Osteocyte (in vitro differentiated cells): Measurements from ENCODE around the gene ASCC2. TPM values are rescaled to one million over a fixed set of nuclear protein-coding genes. Genes with fewer than 3 reads are reported as not detected.

Source experiments
- DNase-seq: peaks from one replicate; pipeline ENCODE4 v3.0.0; 2021; ENCODE audit warnings: mixed read lengths; ENCODE audit not compliant: unreplicated experiment; ENCODE audit errors: extremely low spot score
- H3K27ac Mint-ChIP-seq: one replicate; pipeline ENCODE4 v1.8.0; 2021; ENCODE audit warnings: mild to moderate bottlenecking, mixed read lengths; ENCODE audit not compliant: unreplicated experiment
- H3K27me3 Mint-ChIP-seq: one replicate; pipeline ENCODE4 v1.8.0; 2021; ENCODE audit warnings: mixed read lengths; ENCODE audit not compliant: unreplicated experiment
- H3K36me3 Mint-ChIP-seq: one replicate; pipeline ENCODE4 v1.8.0; 2021; ENCODE audit warnings: mixed read lengths; ENCODE audit not compliant: unreplicated experiment
- H3K4me1 Mint-ChIP-seq: one replicate; pipeline ENCODE4 v1.8.0; 2021; ENCODE audit warnings: mixed read lengths; ENCODE audit not compliant: unreplicated experiment
- H3K4me3 Mint-ChIP-seq: one replicate; pipeline ENCODE4 v1.8.0; 2021; ENCODE audit warnings: mild to moderate bottlenecking, moderate library complexity, mixed read lengths; ENCODE audit not compliant: unreplicated experiment
- H3K9me3 Mint-ChIP-seq: one replicate; pipeline ENCODE4 v1.8.0; 2021; ENCODE audit warnings: mixed read lengths; ENCODE audit not compliant: unreplicated experiment
- CTCF ChIP-seq: fragments of 200-600 bp; sonication (generic); IDR thresholded peaks from 2 replicates; pipeline ENCODE4 v1.5.0; 2021; ENCODE audit warnings: antibody characterized with exemption, mild to moderate bottlenecking, moderate library complexity
- total RNA-seq: library from RNA; stranded (reverse); gene quantifications from 2 replicates; pipeline ENCODE4 v1.2.1, GENCODE V29; 2021

ASCC2 gene
- total RNA-seq, 1 donor from 2014 or later, result 49.4 TPM

GRCh38 chr22:29795663-29796062 lies 42.4 kb downstream of the ASCC2 start:
- no peaks in the 10 kb centered on the region for H3K27me3 Mint-ChIP-seq
- no peak for TF ChIP-seq CTCF
- H3K4me1 Mint-ChIP-seq, result no peaks in the 10 kb centered on the region
- DNase-seq, result no peak
- no peak overlapping the region for H3K4me3 Mint-ChIP-seq
- H3K36me3 Mint-ChIP-seq, result peaks cover 27% of the 10 kb centered on the region
- H3K9me3 Mint-ChIP-seq, result no peaks in the 10 kb centered on the region
- no peak overlapping the region for H3K27ac Mint-ChIP-seq

DNA sequence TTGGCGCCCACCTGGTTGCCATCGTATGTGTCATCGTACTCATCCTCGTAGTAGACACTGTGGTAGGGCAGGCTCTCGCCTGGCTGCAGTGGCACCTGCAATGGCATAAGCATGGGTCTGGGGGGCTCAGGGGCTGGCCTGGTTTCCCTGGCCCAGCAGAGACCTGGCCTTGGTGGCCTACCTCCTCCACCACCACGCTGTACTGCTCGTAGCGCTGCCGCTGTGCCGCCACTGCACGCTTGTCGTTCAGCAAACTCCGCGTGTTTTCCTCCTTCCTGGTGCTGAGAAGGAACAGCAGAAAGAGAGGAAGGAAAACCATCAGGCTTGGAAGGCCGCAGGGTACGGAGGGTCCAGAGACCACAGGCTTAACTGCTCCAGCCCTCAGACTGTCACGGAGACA lies 44.7 kb downstream of the ASCC2 start:
- H3K27ac Mint-ChIP-seq, result no peak overlapping the region
- H3K27me3 Mint-ChIP-seq, result no peaks in the 10 kb centered on the region
- DNase-seq, result no peak
- no peaks in the 10 kb centered on the region for H3K9me3 Mint-ChIP-seq
- peaks cover 30% of the 10 kb centered on the region for H3K36me3 Mint-ChIP-seq
- H3K4me1 Mint-ChIP-seq, result no peaks in the 10 kb centered on the region
- H3K4me3 Mint-ChIP-seq, result no peak overlapping the region
- TF ChIP-seq CTCF, result no peak

DNA sequence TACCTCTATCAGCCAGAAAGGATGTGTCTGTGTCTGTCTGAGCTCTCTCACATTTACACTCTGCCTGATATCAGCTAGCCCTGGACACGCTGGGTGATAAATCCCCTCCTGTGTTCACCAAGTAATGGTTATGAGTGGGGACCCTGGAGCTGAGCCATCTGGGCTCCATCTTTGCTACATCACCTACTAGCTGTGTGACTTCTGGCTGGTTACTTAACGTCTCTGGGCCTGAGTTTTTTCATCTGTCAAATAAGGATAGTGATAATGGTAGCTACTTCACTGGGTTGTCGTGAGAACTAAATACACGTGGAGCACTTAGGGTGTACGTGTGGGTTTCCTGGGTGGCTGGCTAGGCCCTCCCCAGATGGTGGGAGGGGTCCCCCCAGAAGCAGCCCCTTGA lies 48.0 kb downstream of the ASCC2 start:
- H3K9me3 Mint-ChIP-seq, result no peaks in the 10 kb centered on the region
- H3K27ac Mint-ChIP-seq, result no peak overlapping the region
- H3K27me3 Mint-ChIP-seq, result no peaks in the 10 kb centered on the region
- no peaks in the 10 kb centered on the region for H3K4me1 Mint-ChIP-seq
- TF ChIP-seq CTCF, result no peak
- no peak for DNase-seq
- H3K4me3 Mint-ChIP-seq, result no peak overlapping the region
- H3K36me3 Mint-ChIP-seq, result peaks cover 35% of the 10 kb centered on the region

DNA sequence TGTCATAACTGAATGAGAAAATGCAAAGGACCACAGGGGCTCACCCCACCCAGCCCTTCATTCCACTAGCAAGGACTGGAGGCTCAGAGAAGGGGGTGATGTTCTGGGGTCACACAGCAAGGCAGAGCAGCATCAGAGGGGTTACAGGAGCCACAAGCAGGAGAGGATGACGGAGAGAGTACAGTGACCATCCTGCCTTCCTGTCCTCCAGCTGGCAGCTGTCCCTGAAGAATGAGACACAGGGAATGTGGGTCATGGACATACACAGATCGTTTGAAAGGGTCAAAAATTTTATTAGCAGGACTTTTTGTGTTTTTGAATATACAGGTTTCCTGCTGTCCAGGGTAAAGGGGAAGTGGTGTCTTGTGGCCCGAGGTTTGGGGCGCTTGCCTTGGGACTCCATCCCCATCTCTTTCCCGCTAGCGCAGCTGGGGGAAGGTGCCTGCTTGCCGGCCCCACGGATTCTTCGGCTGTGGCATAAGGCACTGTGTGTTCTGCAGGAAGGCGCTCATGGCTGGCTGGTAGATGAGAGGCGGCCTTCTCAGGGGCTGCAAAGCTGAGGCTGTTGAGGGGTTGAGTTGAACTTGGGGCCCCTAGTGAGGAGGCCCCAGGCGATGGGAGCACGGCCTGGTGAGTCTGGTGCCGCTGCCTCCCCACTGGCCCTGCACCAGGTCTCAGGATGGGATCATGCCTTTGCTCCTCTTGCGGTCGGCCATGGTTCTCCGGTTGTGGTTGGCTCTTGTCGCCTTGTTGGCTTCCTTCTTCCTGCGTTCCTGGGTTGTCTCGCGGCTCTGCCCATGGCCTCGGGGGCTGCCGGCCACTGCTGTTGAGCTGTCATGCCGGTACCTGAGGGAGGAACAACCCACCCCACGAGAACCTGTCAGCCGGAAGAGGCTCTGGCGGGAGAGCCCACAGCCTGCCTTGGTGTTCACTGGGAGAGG lies 49.5 kb downstream of the ASCC2 start:
- Mint-ChIP-seq H3K27me3 (no peaks in the 10 kb centered on the region), H3K27ac (no peak overlapping the region)

More for the DNA sequence above, 49.5 kb downstream of the ASCC2 start:
- H3K9me3 Mint-ChIP-seq, result no peaks in the 10 kb centered on the region
- H3K4me1 Mint-ChIP-seq, result peaks cover 2% of the 10 kb centered on the region
- H3K4me3 Mint-ChIP-seq, result no peak overlapping the region
- no peak for DNase-seq
- H3K36me3 Mint-ChIP-seq, result peaks cover 35% of the 10 kb centered on the region
- TF ChIP-seq CTCF, result no peak
